HepG2 (cell line): Measurements from ENCODE around the gene KHK. TPM values are rescaled to one million over a fixed set of nuclear protein-coding genes. Genes with fewer than 3 reads are reported as not detected.

Experiments
- BATF2 ChIP-seq: sonication (generic); formaldehyde crosslinking; IDR thresholded peaks from 2 replicates; pipeline ENCODE4 v1.8.0; 2022; ENCODE audit warnings: mild to moderate bottlenecking, missing genetic modification reagents, moderate library complexity
- DMAP1 ChIP-seq: IDR thresholded peaks from 2 replicates; pipeline ENCODE4 v1.6.1; 2016
- GABPA ChIP-seq, 2 experiments: IDR thresholded peaks; 2 replicates each; pipeline ENCODE4 v1.6.1; 2011 to 2016; ENCODE audit warnings: low read depth in 2 of 2, low read length in 1 of 2, missing biosample characterization in 1 of 2, missing genetic modification characterization in 1 of 2
- HOXD1 ChIP-seq: sonication (generic); formaldehyde crosslinking; IDR thresholded peaks from 2 replicates; pipeline ENCODE4 v1.5.0; 2020; ENCODE audit warnings: missing genetic modification reagents
- KLF15 ChIP-seq: sonication (generic); formaldehyde crosslinking; IDR thresholded peaks from 2 replicates; pipeline ENCODE4 v1.8.1; 2023; ENCODE audit warnings: borderline replicate concordance, mild to moderate bottlenecking, inconsistent platforms, missing genetic modification reagents, mixed read lengths
- LCORL ChIP-seq, 2 experiments: fragments of 450-650 bp in 1 of 2; sonication (generic) in 1 of 2; formaldehyde crosslinking in 1 of 2; IDR thresholded peaks; 2 replicates each; pipeline versions ENCODE4 v1.5.0 to v1.6.1; 2017 to 2020; ENCODE audit warnings: antibody characterized with exemption in 1 of 2, missing genetic modification reagents in 1 of 2
- SOX13 ChIP-seq, 3 experiments: fragments of 450-650 bp in 1 of 3; sonication (generic) in 1 of 3; formaldehyde crosslinking in 1 of 3; IDR thresholded peaks in 2 of 3; conservative IDR thresholded peaks in 1 of 3; 2 replicates each; pipeline versions ENCODE4 v1.5.0 to v1.6.1; 2016 to 2020; ENCODE audit warnings: antibody characterized with exemption in 1 of 3, mild to moderate bottlenecking in 1 of 3, missing compliant biosample characterization in 1 of 3, missing genetic modification reagents in 1 of 3, moderate library complexity in 1 of 3
- STAT5B ChIP-seq: sonication (generic); formaldehyde crosslinking; IDR thresholded peaks from 2 replicates; pipeline ENCODE4 v1.4.0; 2020; ENCODE audit warnings: missing genetic modification reagents
- ZNF280D ChIP-seq: sonication (generic); formaldehyde crosslinking; IDR thresholded peaks from 2 replicates; pipeline ENCODE4 v1.5.1; 2020; ENCODE audit warnings: mild to moderate bottlenecking, missing genetic modification reagents
- ZNF605 ChIP-seq: sonication (generic); formaldehyde crosslinking; IDR thresholded peaks from 2 replicates; pipeline ENCODE4 v1.8.0; 2022; ENCODE audit warnings: mild to moderate bottlenecking, missing genetic modification reagents
- polyA plus RNA-seq, 8 experiments: library from polyadenylated mRNA; depleted of rRNA in 3 of 8; stranded (reverse) in 7 of 8; unstranded in 1 of 8; fragments of >200 nt; fragmentation: Illumina TruSeq in 4 of 8; extraction: Trizol in 4 of 8; gene quantifications; 2 replicates each; pipeline versions ENCODE4 v1.2.1 to v1.2.3, GENCODE V29; 2011 to 2016; ENCODE audit warnings: low read depth in 4 of 8, missing spikeins in 1 of 8, mixed read lengths in 1 of 8; ENCODE audit not compliant: insufficient read depth in 1 of 8
- total RNA-seq, 5 experiments: library from RNA; depleted of rRNA; stranded (reverse); fragments of >200 nt; fragmentation: Illumina TruSeq; extraction: Trizol; gene quantifications; 2 replicates each; pipeline ENCODE4 v1.2.3, GENCODE V29; 2016; ENCODE audit warnings: low read depth in 1 of 5
- TF ChIP-seq, protein P1 (sequence below): sonication (generic); formaldehyde crosslinking; IDR thresholded peaks from 2 replicates; pipeline ENCODE4 v1.4.0; 2020; ENCODE audit warnings: mild to moderate bottlenecking, missing genetic modification reagents
- TF ChIP-seq, protein P2 (sequence below): sonication (generic); formaldehyde crosslinking; IDR thresholded peaks from 2 replicates; pipeline ENCODE4 v1.4.0; 2020; ENCODE audit warnings: mild to moderate bottlenecking, missing genetic modification reagents
- TF ChIP-seq, protein P3 (sequence below): IDR thresholded peaks from 2 replicates; pipeline ENCODE4 v1.6.1; 2016

The KHK gene
- total and polyA plus RNA-seq, 2 of the 13 experiments (the other 11 are each of a cell fraction or from before 2014, with no cell fraction given) = 40.9 to 99.2 TPM

DNA sequence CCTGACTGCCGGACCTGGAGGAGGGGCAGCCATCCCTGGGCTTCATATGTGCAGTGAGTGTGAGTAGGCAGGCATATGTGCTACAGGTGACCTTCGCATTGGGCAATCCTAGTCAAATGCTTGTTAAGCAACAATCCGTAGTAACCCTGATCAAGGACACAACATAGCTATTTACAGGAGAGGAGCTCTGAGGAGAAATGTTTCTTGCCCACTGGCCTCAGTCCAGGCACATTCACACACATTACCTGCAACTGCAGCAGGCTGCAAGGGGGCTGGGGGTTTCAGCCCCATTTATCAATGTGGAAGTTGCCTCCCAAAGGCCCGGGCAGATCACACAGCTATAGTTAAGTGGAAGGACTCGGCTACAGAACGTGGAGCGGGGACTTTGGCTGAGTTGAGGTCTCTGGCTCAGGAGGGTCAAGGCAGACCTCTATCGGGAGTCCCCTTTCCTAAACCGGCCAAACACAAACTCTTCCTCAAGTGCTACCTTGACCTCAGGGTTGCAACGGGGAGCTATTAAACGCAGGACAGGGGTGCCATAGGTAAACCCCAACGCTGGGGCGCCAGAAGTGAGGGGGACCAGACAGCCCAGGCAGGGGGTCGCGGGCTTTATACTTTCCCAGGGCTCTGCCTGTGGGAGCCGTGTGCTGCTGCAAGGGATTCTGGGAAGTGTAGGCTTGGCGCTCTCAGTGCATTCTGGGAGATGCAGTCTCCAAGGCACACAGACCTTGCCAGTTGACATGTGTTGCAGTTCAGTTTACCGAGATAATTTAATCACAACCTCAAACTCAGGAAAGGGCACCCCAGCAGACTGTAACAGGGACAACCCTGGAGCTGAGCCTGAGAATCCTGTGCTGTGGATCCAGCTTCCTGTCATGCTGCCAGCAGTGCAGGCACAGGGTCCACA, 9.4 kb downstream of the KHK start (continued):
- TF ChIP-seq, protein P1, sequence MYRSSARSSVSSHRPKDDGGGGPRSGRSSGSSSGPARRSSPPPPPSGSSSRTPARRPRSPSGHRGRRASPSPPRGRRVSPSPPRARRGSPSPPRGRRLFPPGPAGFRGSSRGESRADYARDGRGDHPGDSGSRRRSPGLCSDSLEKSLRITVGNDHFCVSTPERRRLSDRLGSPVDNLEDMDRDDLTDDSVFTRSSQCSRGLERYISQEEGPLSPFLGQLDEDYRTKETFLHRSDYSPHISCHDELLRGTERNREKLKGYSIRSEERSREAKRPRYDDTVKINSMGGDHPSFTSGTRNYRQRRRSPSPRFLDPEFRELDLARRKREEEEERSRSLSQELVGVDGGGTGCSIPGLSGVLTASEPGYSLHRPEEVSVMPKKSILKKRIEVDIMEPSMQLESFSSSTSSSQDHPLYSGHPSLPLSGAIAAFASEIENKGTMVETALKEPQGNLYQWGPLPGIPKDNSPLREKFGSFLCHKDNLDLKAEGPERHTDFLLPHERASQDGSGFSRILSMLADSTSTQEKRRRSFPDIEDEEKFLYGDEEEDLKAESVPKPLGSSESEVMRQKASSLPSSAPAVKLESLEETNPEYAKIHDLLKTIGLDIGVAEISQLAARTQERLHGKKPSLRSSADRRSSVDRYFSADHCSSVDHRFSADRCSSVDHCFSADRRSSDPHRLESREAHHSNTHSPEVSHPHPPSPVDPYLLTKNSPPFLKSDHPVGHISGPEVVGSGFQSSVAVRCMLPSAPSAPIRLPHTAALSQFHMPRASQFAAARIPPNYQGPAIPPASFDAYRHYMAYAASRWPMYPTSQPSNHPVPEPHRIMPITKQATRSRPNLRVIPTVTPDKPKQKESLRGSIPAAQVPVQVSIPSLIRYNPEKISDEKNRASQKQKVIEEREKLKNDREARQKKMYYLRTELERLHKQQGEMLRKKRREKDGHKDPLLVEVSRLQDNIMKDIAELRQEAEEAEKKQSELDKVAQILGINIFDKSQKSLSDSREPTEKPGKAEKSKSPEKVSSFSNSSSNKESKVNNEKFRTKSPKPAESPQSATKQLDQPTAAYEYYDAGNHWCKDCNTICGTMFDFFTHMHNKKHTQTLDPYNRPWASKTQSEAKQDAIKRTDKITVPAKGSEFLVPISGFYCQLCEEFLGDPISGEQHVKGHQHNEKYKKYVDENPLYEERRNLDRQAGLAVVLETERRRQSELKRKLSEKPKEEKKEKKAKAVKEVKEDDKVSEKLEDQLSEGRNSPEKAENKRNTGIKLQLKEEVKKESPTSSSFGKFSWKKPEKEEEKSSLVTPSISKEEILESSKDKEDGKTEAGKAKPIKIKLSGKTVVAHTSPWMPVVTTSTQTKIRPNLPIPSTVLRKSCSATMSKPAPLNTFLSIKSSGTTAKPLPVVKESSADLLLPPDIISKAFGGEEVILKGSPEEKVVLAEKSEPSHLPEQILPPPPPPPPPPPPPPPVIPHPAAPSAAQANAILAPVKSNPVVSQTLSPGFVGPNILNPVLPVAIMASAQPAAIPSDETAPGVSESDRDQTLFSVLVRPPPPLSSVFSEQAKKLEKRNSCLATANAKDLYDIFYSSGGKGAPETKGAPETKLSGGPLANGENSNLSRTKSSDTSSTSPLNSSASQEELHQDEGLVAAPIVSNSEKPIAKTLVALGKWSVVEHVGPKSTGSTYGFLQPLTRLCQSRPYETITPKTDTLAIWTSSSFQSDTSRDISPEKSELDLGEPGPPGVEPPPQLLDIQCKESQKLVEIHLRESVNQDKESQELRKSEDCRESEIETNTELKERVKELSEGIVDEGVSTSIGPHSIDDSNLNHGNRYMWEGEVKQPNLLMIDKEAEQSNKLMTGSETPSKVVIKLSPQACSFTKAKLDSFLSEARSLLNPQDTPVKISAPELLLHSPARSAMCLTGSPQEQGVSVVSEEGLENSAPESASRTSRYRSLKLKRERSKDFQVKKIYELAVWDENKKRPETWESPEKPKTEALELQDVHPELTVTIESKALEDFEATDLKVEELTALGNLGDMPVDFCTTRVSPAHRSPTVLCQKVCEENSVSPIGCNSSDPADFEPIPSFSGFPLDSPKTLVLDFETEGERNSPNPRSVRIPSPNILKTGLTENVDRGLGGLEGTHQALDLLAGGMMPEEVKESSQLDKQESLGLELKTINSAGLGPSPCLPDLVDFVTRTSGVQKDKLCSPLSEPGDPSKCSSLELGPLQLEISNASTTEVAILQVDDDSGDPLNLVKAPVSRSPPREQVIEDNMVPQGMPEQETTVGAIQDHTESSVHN = peak; percentile 92; the same call in 1 of the 2 replicates
- TF ChIP-seq LCORL (IDR thresholded peaks at IDR 0.05) = no peak
- peak; percentile 97 for TF ChIP-seq LCORL (CRISPR knock-in tag; IDR thresholded peaks at IDR 0.05)
- TF ChIP-seq SOX13 (IDR thresholded peaks at IDR 0.05) = peak; percentile 57
- TF ChIP-seq SOX13 (CRISPR knock-in tag; conservative IDR thresholded peaks at IDR 0.05 in 1 of 2, IDR thresholded peaks at IDR 0.05 in 1 of 2) = peak in 1 of 2 experiments; percentile 92; a peak in 2 of 4 replicates
- TF ChIP-seq DMAP1 = peak; percentile 94
- TF ChIP-seq ZNF280D (CRISPR knock-in tag) = peak; percentile 54; the same call in 1 of the 2 replicates
- no peak for TF ChIP-seq BATF2 (CRISPR knock-in tag)
- peak; percentile 89 for TF ChIP-seq ZNF605 (CRISPR knock-in tag)
- TF ChIP-seq GABPA (IDR thresholded peaks at IDR 0.05; ENCODE audit: low read depth, low read length) = no peak
- TF ChIP-seq GABPA (CRISPR knock-in tag; IDR thresholded peaks at IDR 0.05; ENCODE audit: low read depth) = peak; percentile 53
- TF ChIP-seq, protein P2, sequence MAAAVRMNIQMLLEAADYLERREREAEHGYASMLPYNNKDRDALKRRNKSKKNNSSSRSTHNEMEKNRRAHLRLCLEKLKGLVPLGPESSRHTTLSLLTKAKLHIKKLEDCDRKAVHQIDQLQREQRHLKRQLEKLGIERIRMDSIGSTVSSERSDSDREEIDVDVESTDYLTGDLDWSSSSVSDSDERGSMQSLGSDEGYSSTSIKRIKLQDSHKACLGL (CRISPR knock-in tag) = peak; percentile 65; the same call in 1 of the 2 replicates
- TF ChIP-seq HOXD1 (CRISPR knock-in tag) = 0 out of 2 replicates have a peak, but pooled peaks have one; percentile 81
- TF ChIP-seq, protein P3, sequence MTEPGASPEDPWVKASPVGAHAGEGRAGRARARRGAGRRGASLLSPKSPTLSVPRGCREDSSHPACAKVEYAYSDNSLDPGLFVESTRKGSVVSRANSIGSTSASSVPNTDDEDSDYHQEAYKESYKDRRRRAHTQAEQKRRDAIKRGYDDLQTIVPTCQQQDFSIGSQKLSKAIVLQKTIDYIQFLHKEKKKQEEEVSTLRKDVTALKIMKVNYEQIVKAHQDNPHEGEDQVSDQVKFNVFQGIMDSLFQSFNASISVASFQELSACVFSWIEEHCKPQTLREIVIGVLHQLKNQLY (CRISPR knock-in tag) = peak; percentile 92
- TF ChIP-seq STAT5B (CRISPR knock-in tag) = peak; percentile 51
- 0 out of 2 replicates have a peak, but pooled peaks have one; percentile 26 for TF ChIP-seq KLF15 (CRISPR knock-in tag)
